Measurements from ENCODE around the gene KCNQ2. TPM values are rescaled to one million over a fixed set of nuclear protein-coding genes. Genes with fewer than 3 reads are reported as not detected.

Gene KCNQ2
- total RNA-seq, 1 donor = 0.36 TPM

GRCh38 chr20:63365601-63366389 lies 106.7 kb downstream of the KCNQ2 start:
- Histone ChIP-seq H3K9me3 (ENCODE audit: low read depth, low read length) (no peaks in the 10 kb centered on the region), H3K4me1 (ENCODE audit: insufficient read depth, low read length) (no peaks in the 10 kb centered on the region), H3K4me2 (ENCODE audit: insufficient read depth, low read length) (no peak overlapping the region), H3K79me2 (ENCODE audit: insufficient read depth, low read length) (no peaks in the 10 kb centered on the region), H3K27me3 (ENCODE audit: insufficient read depth, low read length) (peaks cover 4% of the 10 kb centered on the region), H2AFZ (ENCODE audit: low read length) (no peak overlapping the region), H3K27ac (ENCODE audit: low read depth, low read length) (no peak overlapping the region), H3K4me3 (ENCODE audit: insufficient read depth, low read length) (no peak overlapping the region), H4K20me1 (ENCODE audit: insufficient read depth, low read length) (no peaks in the 10 kb centered on the region), H3K36me3 (ENCODE audit: insufficient read depth, low read length) (no peaks in the 10 kb centered on the region)
- no peak for DNase-seq (ENCODE audit: insufficient read length, low spot score, missing footprints)
- TF ChIP-seq CTCF (IDR thresholded peaks at IDR 0.05; ENCODE audit: extremely low read depth, low read depth, low read length) = no peak

- H3K27ac ChIP-seq (ENCODE audit: low read depth, low read length) = no peak overlapping the region
- no peaks in the 10 kb centered on the region for H3K79me2 ChIP-seq (ENCODE audit: insufficient read depth, low read length)
- no peaks in the 10 kb centered on the region for H3K4me1 ChIP-seq (ENCODE audit: insufficient read depth, low read length)
- H3K9me3 ChIP-seq (ENCODE audit: low read depth, low read length) = no peaks in the 10 kb centered on the region
- no peak overlapping the region for H3K4me3 ChIP-seq (ENCODE audit: insufficient read depth, low read length)
- no peak overlapping the region for H2AFZ ChIP-seq (ENCODE audit: low read length)
- no peak for DNase-seq (ENCODE audit: insufficient read length, low spot score, missing footprints)
- no peak for TF ChIP-seq CTCF (IDR thresholded peaks at IDR 0.05; ENCODE audit: extremely low read depth, low read depth, low read length)
- H3K36me3 ChIP-seq (ENCODE audit: insufficient read depth, low read length) = no peaks in the 10 kb centered on the region
- no peak overlapping the region for H3K4me2 ChIP-seq (ENCODE audit: insufficient read depth, low read length)
- no peaks in the 10 kb centered on the region for H4K20me1 ChIP-seq (ENCODE audit: insufficient read depth, low read length)
- peaks cover 4% of the 10 kb centered on the region for H3K27me3 ChIP-seq (ENCODE audit: insufficient read depth, low read length)
Observed at GRCh38 chr20:63364801-63365585, 107.5 kb downstream of the KCNQ2 start.

GRCh38 chr20:63363981-63364561 lies 108.4 kb downstream of the KCNQ2 start:
- DNase-seq (ENCODE audit: insufficient read length, low spot score, missing footprints) = no peak
- H3K27me3 ChIP-seq (ENCODE audit: insufficient read depth, low read length) = peaks cover 4% of the 10 kb centered on the region
- no peaks in the 10 kb centered on the region for H3K4me1 ChIP-seq (ENCODE audit: insufficient read depth, low read length)
- no peaks in the 10 kb centered on the region for H3K9me3 ChIP-seq (ENCODE audit: low read depth, low read length)
- no peaks in the 10 kb centered on the region for H3K36me3 ChIP-seq (ENCODE audit: insufficient read depth, low read length)
- H4K20me1 ChIP-seq (ENCODE audit: insufficient read depth, low read length) = no peaks in the 10 kb centered on the region
- no peak overlapping the region for H3K4me2 ChIP-seq (ENCODE audit: insufficient read depth, low read length)
- H3K79me2 ChIP-seq (ENCODE audit: insufficient read depth, low read length) = no peaks in the 10 kb centered on the region
- no peak overlapping the region for H3K4me3 ChIP-seq (ENCODE audit: insufficient read depth, low read length)
- no peak overlapping the region for H3K27ac ChIP-seq (ENCODE audit: low read depth, low read length)
- TF ChIP-seq CTCF (IDR thresholded peaks at IDR 0.05; ENCODE audit: extremely low read depth, low read depth, low read length) = no peak
- no peak overlapping the region for H2AFZ ChIP-seq (ENCODE audit: low read length)

Measured in osteoblast (primary cell).